Measurements from ENCODE around the gene ZNF425. TPM values are rescaled to one million over a fixed set of nuclear protein-coding genes. Genes with fewer than 3 reads are reported as not detected.
"Not testable (repeated sequence)": the region's sequence is repeated elsewhere in the genome, so short reads cannot be mapped to it uniquely, and the experiment has no call there.

Gene ZNF425
- total RNA-seq, 1 donor from 2014 or later, result 3.9 TPM

DNA sequence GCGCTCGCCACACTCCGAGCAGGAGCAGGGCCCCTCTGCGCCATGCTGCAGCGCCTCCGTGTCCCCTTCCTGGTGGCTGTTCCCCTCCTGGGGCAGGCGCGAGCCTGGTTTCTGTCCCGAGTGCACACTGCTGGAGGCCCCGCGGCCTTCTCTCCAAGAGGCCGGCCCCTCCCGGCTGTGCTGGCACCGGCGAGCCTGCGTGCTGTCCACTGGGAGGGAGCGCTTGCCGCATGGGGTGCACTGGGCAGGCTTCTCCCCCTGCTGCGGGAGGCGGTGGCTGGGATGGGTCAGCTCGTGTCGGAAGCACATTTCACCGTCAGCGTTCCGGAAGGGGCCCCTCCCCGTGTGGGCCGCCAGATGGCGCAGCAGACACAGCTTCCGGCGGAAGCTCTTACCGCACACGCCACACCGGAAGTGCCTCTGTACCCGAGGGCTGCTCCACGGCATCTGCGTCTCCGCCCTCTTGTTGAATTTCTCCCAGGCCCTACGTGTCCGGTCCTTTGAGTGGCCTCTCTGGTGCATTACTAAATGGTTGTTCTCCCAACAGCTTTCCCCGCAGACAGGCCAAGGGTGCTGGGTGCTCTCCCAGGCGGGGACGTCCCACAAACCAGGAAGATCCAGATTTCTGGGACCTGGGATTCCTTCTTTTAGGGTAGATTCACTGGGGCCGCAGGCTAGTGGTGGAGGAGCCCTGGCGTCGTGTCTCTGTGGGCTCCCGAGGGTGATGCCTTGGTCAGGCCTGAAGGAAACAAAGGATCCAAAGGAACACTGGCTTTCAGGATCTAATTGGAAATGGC, 54.3 kb downstream of the ZNF425 start:
- peak; percentile 39 for DNase-seq

DNA sequence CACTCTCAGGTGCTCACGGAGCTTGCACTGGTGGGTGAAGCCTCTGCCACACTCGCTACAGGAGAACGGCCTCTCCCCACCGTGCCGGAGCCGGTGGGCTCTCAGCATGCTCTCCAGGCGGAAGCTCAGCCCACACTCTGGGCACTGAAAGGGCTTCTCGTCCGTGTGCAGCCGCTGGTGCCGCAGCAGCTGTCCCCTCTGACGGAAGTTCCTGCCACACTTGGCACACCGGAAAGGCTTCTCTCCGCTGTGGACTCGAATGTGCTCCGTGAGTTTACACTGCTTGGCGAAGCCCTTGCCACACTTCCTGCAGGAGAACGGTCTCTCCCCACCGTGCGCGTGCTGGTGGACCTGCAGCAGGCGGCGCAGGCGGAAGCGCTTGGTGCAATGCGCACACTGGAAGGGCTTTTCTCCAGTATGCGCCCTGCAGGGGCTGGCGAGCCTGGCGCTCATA, 54.9 kb downstream of the ZNF425 start:
- no peak for DNase-seq

DNA sequence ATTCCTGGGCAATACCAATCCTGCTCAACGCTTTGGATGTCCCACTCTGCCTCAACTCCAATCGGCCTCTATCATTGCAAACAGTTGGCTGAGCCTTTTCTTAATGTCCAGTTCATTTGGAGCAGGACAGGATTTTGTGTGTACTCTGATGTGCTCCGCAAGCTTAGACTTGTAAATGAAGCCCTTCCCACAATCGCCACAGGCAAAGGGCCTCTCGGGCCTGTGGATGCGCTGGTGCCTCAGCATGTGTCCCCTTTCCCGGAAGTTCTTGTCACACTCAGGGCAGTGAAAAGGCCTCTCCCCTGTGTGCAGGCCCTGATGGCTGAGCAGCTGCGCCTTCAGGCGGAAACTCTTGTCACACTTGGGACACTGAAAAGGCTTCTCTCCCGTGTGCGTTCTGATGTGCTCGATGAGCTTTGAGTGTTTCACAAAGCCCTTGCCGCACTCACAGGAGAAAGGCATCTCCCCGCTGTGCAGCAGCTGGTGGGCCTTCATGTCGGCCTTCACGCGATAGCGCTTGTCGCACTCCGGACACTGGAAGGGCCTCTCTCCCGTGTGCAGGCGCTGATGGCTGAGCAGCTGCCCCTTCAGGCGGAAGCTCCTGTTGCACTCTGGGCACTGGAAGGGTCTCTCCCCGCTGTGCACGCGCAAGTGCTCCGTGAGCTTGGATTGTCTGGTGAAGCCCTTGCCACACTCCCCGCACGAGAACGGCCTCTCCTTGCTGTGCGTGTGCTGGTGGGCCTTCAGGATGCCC, 55.6 kb downstream of the ZNF425 start:
- no peak for DNase-seq

DNA sequence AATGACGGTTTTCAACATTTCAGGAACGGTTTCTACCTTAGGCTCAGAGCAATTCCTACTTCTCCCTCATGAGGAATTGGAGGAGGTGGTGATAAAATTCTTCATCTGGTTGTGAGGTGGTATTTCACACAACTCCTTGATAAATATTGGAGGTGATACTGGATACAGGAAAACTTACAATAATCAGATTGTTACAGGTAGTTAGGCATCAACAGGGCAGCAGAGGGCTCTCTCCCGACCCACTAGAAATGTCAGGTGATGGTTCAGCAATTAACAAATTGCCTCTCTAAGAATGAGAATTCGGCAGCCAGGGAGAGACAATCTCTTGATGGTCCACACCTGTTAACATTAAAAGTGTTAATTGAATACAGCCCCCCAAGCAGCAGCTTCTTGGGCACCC, 58.3 kb downstream of the ZNF425 start:
- DNase-seq, result no peak

DNA sequence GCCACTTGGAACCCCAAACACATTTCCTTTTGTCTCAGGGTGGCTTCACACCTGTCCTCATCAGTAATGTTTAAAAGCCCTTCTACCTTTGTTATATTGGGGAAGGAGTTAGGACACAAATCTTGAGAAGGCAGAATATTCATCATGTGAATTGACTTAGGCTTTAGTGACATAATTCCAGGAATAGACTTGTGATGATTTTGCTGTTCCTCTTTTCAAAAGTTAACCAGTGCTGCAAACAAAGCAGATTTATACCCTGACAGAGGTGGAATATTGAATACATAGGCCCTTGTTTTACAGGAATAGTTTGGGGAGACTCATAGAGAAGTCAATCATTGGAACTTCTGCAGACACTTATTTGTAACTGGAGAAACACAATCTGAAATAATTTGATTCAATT, 62.6 kb downstream of the ZNF425 start:
- no peak for DNase-seq

DNA sequence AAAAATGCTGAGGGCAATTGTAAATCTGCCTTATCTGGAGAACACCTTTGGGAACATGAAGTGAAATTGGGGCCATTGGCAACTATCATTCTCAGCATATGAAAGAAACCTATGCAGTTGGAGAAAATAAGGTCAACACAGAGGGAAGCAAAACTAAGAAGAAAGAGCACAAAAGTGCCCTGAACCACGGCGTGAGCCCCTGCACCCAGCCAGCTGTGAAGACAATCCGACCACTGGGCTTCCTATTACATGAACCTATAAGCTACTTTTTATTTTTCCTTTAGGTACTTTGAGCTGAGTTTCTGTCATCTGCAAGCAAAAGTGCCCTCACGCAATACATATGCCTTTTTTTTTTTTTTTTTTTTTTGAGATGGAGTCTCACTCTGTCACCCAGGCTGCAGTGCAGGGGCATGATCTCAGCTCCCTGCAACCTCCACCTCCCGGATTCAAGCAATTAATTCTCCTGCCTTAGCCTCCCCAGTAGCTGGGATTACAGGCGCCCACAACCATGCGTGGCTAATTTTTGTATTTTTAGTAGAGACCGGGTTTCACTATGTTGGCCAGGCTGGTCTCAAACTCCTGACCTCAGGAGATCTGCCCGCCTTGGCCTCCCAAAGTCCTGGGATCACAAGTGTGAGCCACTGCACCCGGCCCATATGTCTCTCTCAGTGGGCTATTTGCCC, 63.8 kb downstream of the ZNF425 start:
- DNase-seq, result not testable (repeated sequence)

GRCh38 chr7:149060156-149060555, 66.0 kb downstream of the ZNF425 start:
- DNase-seq, result no peak

DNA sequence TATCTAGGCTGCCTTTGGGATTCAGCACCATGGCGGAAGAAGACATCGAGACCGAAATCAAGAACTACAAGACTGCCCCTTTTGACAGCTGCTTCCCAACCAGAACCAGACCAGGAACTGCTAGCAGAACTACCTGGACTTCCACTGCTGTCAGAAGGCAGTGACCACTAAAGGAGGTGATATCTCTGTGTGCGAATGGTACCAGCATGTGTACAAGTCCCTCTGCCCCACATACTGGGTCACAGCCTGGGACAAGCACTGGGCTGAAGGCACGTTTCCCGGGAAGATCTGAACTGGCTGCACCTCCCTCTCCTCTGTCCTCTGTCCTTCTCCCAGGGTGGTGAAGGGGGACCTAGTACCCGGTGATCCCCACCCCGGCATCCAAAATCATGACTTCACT, 72.2 kb downstream of the ZNF425 start:
- DNase-seq, result no peak

GRCh38 chr7:149053384-149053783, 72.7 kb downstream of the ZNF425 start:
- no peak for DNase-seq

Other genes starting within 250 kb of the ZNF425 start
- 14.0 and 18.1 TPM in 2 replicates for gene EZH2, start 242.0 kb downstream of the ZNF425 start, total RNA-seq
- 411 and 434 TPM in 2 replicates for gene PDIA4, start 97.8 kb downstream of the ZNF425 start, total RNA-seq
- 7.7 and 13.3 TPM in 2 replicates for gene ZNF786, start 35.6 kb downstream of the ZNF425 start, total RNA-seq
- gene ZNF398, start 21.1 kb upstream of the ZNF425 start, total RNA-seq, result 8.7 and 8.8 TPM in 2 replicates
- gene ZNF282, start 69.2 kb upstream of the ZNF425 start, total RNA-seq, result 31.3 and 61.8 TPM in 2 replicates
- 3.7 and 4.6 TPM in 2 replicates for gene ZNF212, start 113.3 kb upstream of the ZNF425 start, total RNA-seq
- 6.7 and 7.5 TPM in 2 replicates for gene ZNF783, start 135.9 kb upstream of the ZNF425 start, total RNA-seq

All from dermis blood vessel endothelial cell (primary cell).